BE2C (cell line): ENCODE data around the gene POFUT2.
"Not testable (repeated sequence)": the region's sequence is repeated elsewhere in the genome, so short reads cannot be mapped to it uniquely, and the experiment has no call there.

Source experiments
- DNase-seq: peaks from one replicate; pipeline ENCODE4 v3.0.0-alpha.2; 2020
- H3K27me3 ChIP-seq: fragments of 250-450 bp; sonication (Bioruptor Pico); 2 replicates; pipeline ENCODE4 v1.5.1; 2020; ENCODE audit warnings: mild to moderate bottlenecking
- H3K36me3 ChIP-seq: fragments of 250-450 bp; sonication (Bioruptor Pico); 2 replicates; pipeline ENCODE4 v1.5.1; 2020; ENCODE audit warnings: mild to moderate bottlenecking
- H3K4me1 ChIP-seq: fragments of 250-450 bp; sonication (Bioruptor Pico); 2 replicates; pipeline ENCODE4 v1.5.1; 2020
- H3K4me3 ChIP-seq: 2 replicates; pipeline ENCODE4 v1.5.1; 2011; ENCODE audit warnings: low read depth, low read length
- H3K9me3 ChIP-seq: fragments of 250-450 bp; sonication (Bioruptor Pico); 2 replicates; pipeline ENCODE4 v1.5.1; 2020
- TF ChIP-seq, protein P1 (sequence below): IDR thresholded peaks from 2 replicates; pipeline ENCODE4 v1.5.1; 2012; ENCODE audit warnings: mild to moderate bottlenecking, low read depth, low read length

POFUT2 gene

DNA sequence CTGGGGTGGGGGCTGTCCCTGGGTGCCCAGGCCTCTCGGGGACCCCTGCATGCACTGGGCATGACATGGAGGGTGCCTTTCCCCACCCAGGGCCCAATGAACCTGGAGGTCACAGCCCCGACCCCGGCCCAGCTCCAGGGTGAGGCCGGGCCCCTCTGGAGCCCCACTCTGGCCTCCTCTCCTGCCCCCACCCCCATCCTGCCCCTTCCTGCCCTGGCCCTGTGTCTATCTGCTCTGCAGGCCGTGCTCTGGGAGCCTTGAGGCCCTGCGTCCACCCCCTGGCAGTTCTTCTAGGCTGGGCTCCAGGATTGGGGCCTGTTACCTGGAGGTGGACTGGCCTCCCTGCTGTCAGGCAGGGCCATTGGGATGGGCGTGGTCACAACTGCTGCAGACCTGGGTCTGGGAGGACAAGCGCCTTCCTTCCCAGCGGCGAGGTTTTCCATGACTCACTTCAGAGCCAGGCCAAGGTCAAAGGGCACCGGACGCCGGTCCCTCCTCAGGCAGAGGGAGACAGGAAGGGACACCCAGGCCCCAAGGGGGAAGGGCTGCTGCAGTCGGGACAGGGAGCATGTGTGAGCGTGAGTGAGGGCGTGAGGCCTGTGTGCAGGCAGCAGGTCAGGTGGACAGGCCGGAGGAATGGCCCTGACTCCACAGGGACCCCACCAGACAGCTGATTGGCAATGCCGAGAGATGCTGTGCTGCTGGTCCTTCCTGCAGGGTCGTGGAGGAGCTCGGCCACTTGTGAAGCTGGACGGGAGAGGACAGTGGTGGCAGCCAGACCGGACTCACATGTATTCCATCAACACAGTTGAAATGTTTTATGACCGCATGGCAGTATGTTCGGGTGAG is 31.1 kb upstream of the POFUT2 start:
- TF ChIP-seq, protein P1, sequence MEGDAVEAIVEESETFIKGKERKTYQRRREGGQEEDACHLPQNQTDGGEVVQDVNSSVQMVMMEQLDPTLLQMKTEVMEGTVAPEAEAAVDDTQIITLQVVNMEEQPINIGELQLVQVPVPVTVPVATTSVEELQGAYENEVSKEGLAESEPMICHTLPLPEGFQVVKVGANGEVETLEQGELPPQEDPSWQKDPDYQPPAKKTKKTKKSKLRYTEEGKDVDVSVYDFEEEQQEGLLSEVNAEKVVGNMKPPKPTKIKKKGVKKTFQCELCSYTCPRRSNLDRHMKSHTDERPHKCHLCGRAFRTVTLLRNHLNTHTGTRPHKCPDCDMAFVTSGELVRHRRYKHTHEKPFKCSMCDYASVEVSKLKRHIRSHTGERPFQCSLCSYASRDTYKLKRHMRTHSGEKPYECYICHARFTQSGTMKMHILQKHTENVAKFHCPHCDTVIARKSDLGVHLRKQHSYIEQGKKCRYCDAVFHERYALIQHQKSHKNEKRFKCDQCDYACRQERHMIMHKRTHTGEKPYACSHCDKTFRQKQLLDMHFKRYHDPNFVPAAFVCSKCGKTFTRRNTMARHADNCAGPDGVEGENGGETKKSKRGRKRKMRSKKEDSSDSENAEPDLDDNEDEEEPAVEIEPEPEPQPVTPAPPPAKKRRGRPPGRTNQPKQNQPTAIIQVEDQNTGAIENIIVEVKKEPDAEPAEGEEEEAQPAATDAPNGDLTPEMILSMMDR = no peak
- no peak for DNase-seq
- H3K36me3 ChIP-seq = no peaks in the 10 kb centered on the region
- no peaks in the 10 kb centered on the region for H3K9me3 ChIP-seq
- H3K27me3 ChIP-seq = no peaks in the 10 kb centered on the region
- H3K4me3 ChIP-seq = no peak overlapping the region
- no peaks in the 10 kb centered on the region; the same call in 1 of the 2 replicates for H3K4me1 ChIP-seq

DNA sequence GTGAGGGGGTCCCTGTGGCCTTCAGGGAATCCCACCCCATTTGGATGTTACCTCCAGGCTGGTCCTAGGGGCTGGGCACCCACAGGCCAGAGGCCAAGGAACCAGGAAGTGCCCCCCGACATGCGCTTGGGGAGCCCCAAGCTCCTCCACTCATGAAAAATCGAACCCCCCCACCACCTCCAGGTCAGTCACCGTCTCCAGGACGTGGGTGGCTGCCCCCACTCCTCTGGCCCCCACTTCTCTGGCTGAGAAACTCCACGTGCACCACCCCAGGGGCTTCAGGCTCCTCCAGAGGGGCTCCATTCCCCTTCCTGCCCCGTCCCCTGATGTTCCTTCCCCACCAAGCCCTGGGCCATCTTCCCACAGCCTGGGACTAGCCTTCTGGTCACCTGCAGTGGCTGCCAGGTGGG is 30.5 kb upstream of the POFUT2 start:
- H3K4me3 ChIP-seq = no peak overlapping the region

DNA sequence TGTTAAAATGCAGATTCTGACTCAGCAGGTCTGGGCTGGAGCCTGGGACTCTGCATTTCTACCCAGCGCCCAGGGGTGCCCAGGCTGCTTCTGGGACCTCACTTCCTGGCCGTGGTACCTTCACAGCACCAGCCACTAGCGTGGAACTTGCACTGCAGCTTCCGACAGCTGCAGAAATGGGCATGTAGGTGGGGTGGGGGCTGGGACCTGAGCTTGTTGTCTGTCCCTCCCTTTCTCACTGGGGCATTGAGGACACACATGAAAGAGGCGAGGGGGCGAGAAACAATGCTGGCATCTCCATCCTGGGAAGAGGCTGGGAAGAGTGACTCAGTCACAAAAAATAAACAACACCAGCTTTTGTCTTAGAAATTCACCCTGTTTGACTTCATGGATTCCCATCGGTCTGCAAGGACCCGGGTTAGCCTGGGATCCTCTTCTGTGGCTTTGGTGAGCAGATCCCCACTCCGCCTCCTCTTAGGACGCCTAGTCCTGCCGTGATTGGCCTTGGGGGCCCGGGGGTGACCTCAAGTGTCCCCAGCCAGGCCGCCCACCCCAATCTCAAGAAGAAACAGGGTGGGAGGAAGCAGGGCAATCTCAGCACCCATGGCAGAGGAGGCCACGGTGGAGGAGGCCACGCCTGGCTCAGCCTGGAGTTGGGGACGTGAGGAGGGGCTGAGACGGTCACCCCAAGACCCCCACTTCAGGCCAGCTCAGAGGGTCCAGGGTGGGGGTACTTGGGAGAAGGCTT is 29.9 kb upstream of the POFUT2 start:
- no peaks in the 10 kb centered on the region for H3K36me3 ChIP-seq
- TF ChIP-seq, protein P1 = no peak
- DNase-seq = no peak
- no peaks in the 10 kb centered on the region for H3K9me3 ChIP-seq
- no peak overlapping the region for H3K4me3 ChIP-seq
- no peaks in the 10 kb centered on the region for H3K27me3 ChIP-seq
- H3K4me1 ChIP-seq = no peaks in the 10 kb centered on the region; the same call in 1 of the 2 replicates

More for the DNA sequence above, 30.5 kb upstream of the POFUT2 start:
- DNase-seq = no peak
- no peaks in the 10 kb centered on the region for H3K9me3 ChIP-seq
- H3K27me3 ChIP-seq = no peaks in the 10 kb centered on the region
- H3K4me1 ChIP-seq = no peaks in the 10 kb centered on the region; the same call in 1 of the 2 replicates
- TF ChIP-seq, protein P1 = no peak
- no peaks in the 10 kb centered on the region for H3K36me3 ChIP-seq

DNA sequence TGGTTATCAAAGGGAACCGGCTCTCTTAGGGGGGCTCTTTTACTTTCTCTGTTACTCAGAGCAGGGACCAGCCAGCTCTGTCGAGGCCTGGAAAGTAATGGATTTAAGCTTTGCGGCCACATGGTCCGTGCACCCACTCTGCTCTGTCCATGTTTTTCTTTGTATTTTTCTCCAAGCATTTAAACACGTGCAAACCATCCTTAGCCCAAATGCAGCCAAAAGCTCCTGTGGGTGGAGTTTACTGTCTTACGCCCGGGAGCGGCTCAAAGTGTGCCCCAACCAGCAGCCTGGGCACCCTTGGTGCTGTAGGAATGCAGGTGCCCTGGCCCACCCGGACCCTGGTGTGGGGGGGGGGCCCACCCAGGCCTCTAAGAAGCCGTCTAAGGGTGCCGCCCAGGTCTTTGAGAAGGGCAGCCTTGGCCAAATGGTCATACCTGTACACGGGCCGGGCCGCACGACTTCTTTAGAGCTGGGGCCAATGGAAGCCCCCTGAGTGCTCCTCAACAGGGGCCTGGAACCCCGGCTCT is 29.2 kb upstream of the POFUT2 start:
- DNase-seq = no peak
- Histone ChIP-seq H3K27me3 (no peaks in the 10 kb centered on the region), H3K36me3 (no peaks in the 10 kb centered on the region), H3K4me1 (no peaks in the 10 kb centered on the region; the same call in 1 of the 2 replicates), H3K4me3 (no peak overlapping the region), H3K9me3 (no peaks in the 10 kb centered on the region)
- TF ChIP-seq, protein P1 = no peak

DNA sequence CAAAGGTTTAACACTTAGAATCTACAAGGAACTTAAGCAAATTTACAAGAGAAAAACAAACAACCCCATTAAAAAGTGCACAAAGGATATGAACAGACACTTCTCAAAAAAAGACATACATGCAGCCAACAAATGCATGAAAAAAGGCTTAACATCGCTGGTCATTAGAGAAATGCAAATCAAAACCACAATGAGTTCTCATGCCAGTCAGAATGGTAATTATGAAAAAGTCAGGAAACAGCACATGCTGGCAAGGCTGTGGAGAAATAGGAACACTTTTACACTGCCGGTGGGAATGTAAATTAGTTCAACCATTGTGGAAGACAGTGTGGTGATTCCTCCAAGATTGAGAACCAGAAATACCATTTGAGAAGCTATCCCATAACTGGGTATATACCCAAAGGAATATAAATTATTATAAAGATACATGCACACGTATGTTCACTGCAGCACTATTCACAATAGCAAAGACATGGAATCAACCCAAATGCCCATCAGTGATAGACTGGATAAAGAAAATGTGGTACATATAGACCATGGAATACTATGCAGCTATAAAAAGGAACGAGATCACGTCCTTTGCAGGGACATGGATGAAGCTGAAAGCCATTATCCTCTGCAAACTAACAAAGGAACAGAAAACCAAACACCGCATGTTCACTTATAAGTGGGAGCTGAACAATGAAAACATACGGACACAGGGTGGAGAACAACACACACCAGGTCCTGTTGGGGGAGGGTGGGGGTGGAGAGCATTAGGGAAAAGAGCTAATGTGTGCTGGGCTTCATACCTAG is 28.2 kb upstream of the POFUT2 start:
- H3K4me1 ChIP-seq, H3K4me3 ChIP-seq, H3K27me3 ChIP-seq, H3K36me3 ChIP-seq, H3K9me3 ChIP-seq, DNase-seq: not testable (repeated sequence)

DNA sequence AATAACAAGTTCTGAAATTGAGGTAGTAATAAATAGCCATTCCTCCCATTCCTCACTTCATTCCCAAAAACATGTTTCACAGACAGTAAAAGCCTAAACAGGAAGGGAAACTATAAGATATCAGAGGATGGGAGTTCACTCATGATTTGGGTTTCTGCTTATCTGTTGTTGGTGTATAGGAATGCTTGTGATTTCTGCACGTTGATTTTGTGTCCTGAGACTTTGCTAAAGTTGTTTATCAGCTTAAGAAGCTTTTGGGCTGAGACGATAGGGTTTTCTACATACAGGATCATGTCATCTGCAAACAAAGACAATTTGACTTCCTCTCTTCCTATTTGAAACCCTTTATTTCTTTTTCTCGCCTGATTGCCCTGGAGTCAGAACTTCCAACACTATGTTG is 26.0 kb upstream of the POFUT2 start:
- TF ChIP-seq, protein P1 = no peak
- Histone ChIP-seq H3K4me1 (no peaks in the 10 kb centered on the region), H3K4me3 (no peak overlapping the region), H3K9me3 (no peaks in the 10 kb centered on the region), H3K36me3 (no peaks in the 10 kb centered on the region), H3K27me3 (no peaks in the 10 kb centered on the region)
- DNase-seq = no peak
